Measurements from ENCODE around the gene DUSP10. TPM values are rescaled to one million over a fixed set of nuclear protein-coding genes. Genes with fewer than 3 reads are reported as not detected.

The DUSP10 gene
- polyA plus RNA-seq, 3 donors = 10.4 to 41.1 (median 12.7) TPM

- WGBS (ENCODE audit: insufficient coverage) = 100% methylated on average over 1 of the region's 2 CpGs
- H3K4me1 ChIP-seq (ENCODE audit: control insufficient read depth in 1 of 2, insufficient read depth in 2 of 2, low read length in 2 of 2) = peaks cover 61 to 72% of the 10 kb centered on the region in 2 donors
- H3K36me3 Mint-ChIP-seq = no peaks in the 10 kb centered on the region
- H3K27ac Mint-ChIP-seq = peak overlapping the region in 2 of 7 donors; percentile 64 to 84
- H3K4me2 ChIP-seq (replicated peaks; ENCODE audit: extremely low read depth, low read length, poor library complexity, severe bottlenecking) = no peak overlapping the region
- no peaks in the 10 kb centered on the region for H4K20me1 ChIP-seq (ENCODE audit: insufficient read depth, low read length)
- H3K4me1 Mint-ChIP-seq = peaks cover 69% of the 10 kb centered on the region
- no peak for TF ChIP-seq CTCF (IDR thresholded peaks at IDR 0.05)
- H3K9me3 ChIP-seq (replicated peaks in 1 of 2; ENCODE audit: control insufficient read depth in 1 of 2, insufficient read depth in 1 of 2, low read length in 2 of 2) = no peaks in the 10 kb centered on the region
- no peak overlapping the region for H2AFZ ChIP-seq (ENCODE audit: insufficient read depth, low read depth, low read length, poor library complexity, severe bottlenecking)
- intact Hi-C loops (cut with micrococcal nuclease) = no loop called here
- H3K27ac ChIP-seq (ENCODE audit: low read depth in 1 of 2, low read length in 2 of 2) = no peak overlapping the region
- no peak overlapping the region for H3K9ac ChIP-seq (ENCODE audit: insufficient read depth, low read length, poor library complexity, severe bottlenecking)
- H3K9me3 Mint-ChIP-seq = peaks cover 0 to 2% (median 0%) of the 10 kb centered on the region in 7 donors
- H3K36me3 ChIP-seq (replicated peaks in 1 of 2; ENCODE audit: control insufficient read depth in 1 of 2, insufficient read depth in 2 of 2, low read length in 2 of 2) = no peaks in the 10 kb centered on the region
- H3K79me2 ChIP-seq (ENCODE audit: insufficient read depth, low read length) = no peaks in the 10 kb centered on the region
- H3K4me3 ChIP-seq (replicated peaks in 1 of 3; ENCODE audit: low read depth in 2 of 3, low read length in 3 of 3) = no peak overlapping the region
- no peaks in the 10 kb centered on the region for H3K27me3 ChIP-seq (ENCODE audit: control insufficient read depth in 2 of 2, insufficient read depth in 2 of 2, low read length in 2 of 2)
- no peak overlapping the region for H3K4me3 Mint-ChIP-seq
- peaks cover 0 to 2% (median 0%) of the 10 kb centered on the region in 3 donors for H3K27me3 Mint-ChIP-seq (ENCODE audit: low read depth in 3 of 3)
- DNase-seq = no peak
Measured at GRCh38 chr1:221782477-221782876, 40.6 kb upstream of the DUSP10 start.

GRCh38 chr1:221781102-221781755 lies 39.3 kb upstream of the DUSP10 start:
- H4K20me1 ChIP-seq (ENCODE audit: insufficient read depth, low read length) = no peaks in the 10 kb centered on the region
- H3K4me2 ChIP-seq (replicated peaks; ENCODE audit: extremely low read depth, low read length, poor library complexity, severe bottlenecking) = peak overlapping the region; percentile 59
- H3K27me3 ChIP-seq (ENCODE audit: control insufficient read depth in 2 of 2, insufficient read depth in 2 of 2, low read length in 2 of 2) = no peaks in the 10 kb centered on the region
- H3K4me3 ChIP-seq (replicated peaks in 1 of 3; ENCODE audit: low read depth in 2 of 3, low read length in 3 of 3) = peak overlapping the region in 1 of 3 experiments; percentile 57
- Mint-ChIP-seq H3K27me3 (ENCODE audit: low read depth in 3 of 3) (peaks cover 0 to 2% (median 0%) of the 10 kb centered on the region in 3 donors), H3K4me1 (peaks cover 80% of the 10 kb centered on the region), H3K27ac (peak overlapping the region; percentile 84 to 95 (median 92)), H3K4me3 (peak overlapping the region; percentile 48 to 83), H3K9me3 (peaks cover 0 to 2% (median 0%) of the 10 kb centered on the region in 7 donors), H3K36me3 (no peaks in the 10 kb centered on the region)
- TF ChIP-seq CTCF (IDR thresholded peaks at IDR 0.05) = no peak
- H3K27ac ChIP-seq (ENCODE audit: low read depth in 1 of 2, low read length in 2 of 2) = peak overlapping the region; percentile 17 to 57
- intact Hi-C loops (cut with micrococcal nuclease) = no loop called here
- H3K79me2 ChIP-seq (ENCODE audit: insufficient read depth, low read length) = no peaks in the 10 kb centered on the region
- no peaks in the 10 kb centered on the region for H3K36me3 ChIP-seq (replicated peaks in 1 of 2; ENCODE audit: control insufficient read depth in 1 of 2, insufficient read depth in 2 of 2, low read length in 2 of 2)
- 0% methylated on average over 3 of the region's 7 CpGs for WGBS (ENCODE audit: insufficient coverage)
- peak; percentile 76 to 93 (median 91) for DNase-seq
- peak overlapping the region; percentile 31 for H2AFZ ChIP-seq (ENCODE audit: insufficient read depth, low read depth, low read length, poor library complexity, severe bottlenecking)
- H3K4me1 ChIP-seq (ENCODE audit: control insufficient read depth in 1 of 2, insufficient read depth in 2 of 2, low read length in 2 of 2) = peaks cover 73 to 84% of the 10 kb centered on the region in 2 donors
- H3K9me3 ChIP-seq (replicated peaks in 1 of 2; ENCODE audit: control insufficient read depth in 1 of 2, insufficient read depth in 1 of 2, low read length in 2 of 2) = no peaks in the 10 kb centered on the region
- H3K9ac ChIP-seq (ENCODE audit: insufficient read depth, low read length, poor library complexity, severe bottlenecking) = no peak overlapping the region
